ENCODE results near the gene DVL2. TPM values are rescaled to one million over a fixed set of nuclear protein-coding genes. Genes with fewer than 3 reads are reported as not detected.
A peak's percentile ranks its signal among the peaks of the same experiment; 100 is the strongest.

The DVL2 gene
- total RNA-seq, 1 experiment from 2014 or later = 67.3 TPM

DNA sequence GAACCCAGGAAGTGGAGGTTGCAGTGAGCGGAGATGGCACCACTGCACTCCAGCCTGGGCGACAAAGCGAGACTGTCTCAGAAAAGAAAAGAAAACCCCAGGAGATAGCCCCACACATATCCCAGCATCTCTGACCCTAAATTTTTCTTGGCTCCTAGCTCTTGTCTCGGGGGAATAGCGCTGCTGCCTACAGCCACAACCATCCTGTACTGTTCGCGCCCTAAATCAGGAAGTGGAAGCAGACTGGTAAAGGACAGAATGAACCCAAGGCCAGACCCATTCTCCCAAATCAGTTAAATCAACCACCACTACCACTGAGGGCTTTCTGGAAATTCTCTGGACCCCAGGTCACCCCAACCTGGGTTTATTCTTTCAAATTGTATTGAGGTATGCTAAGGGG, 15.5 kb upstream of the DVL2 start:
- Mint-ChIP-seq H3K4me1 (peaks cover 34% of the 10 kb centered on the region), H3K4me3 (peak overlapping the region; percentile 92), H3K27ac (peak overlapping the region; percentile 70; the same call in 1 of the 2 replicates), H3K9me3 (no peaks in the 10 kb centered on the region), H3K36me3 (peaks cover 32% of the 10 kb centered on the region), H3K27me3 (ENCODE audit: low read depth) (no peaks in the 10 kb centered on the region)
- ChIA-PET CTCF (interaction anchor here (1.5 to 1.6 kb wide), 2 partner anchors 29 to 46 kb away, joined by 4 read pairs; no protein-coding TSS in a partner anchor), POLR2A (no interaction called here)
- ATAC-seq (no peak), DNase-seq (ENCODE audit: low spot score) (no peak)
- no peak for TF ChIP-seq JUN (CRISPR knock-in tag; IDR thresholded peaks at IDR 0.05)
- TF ChIP-seq TEAD1 (CRISPR knock-in tag; IDR thresholded peaks at IDR 0.05) = no peak
- TF ChIP-seq EMX1 (CRISPR knock-in tag; IDR thresholded peaks at IDR 0.05) = no peak
- TF ChIP-seq, protein P1, sequence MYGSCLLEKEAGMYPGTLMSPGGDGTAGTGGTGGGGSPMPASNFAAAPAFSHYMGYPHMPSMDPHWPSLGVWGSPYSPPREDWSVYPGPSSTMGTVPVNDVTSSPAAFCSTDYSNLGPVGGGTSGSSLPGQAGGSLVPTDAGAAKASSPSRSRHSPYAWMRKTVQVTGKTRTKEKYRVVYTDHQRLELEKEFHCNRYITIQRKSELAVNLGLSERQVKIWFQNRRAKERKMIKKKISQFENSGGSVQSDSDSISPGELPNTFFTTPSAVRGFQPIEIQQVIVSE (CRISPR knock-in tag; IDR thresholded peaks at IDR 0.05; ENCODE audit: borderline replicate concordance) = no peak
- no peak for TF ChIP-seq SP1 (CRISPR knock-in tag; conservative IDR thresholded peaks at IDR 0.05)
- no peak for TF ChIP-seq OVOL2 (CRISPR knock-in tag; IDR thresholded peaks at IDR 0.05; ENCODE audit: borderline replicate concordance)
- TF ChIP-seq NFATC4 (CRISPR knock-in tag; IDR thresholded peaks at IDR 0.05) = no peak
- no peak for TF ChIP-seq ZNF317 (CRISPR knock-in tag; IDR thresholded peaks at IDR 0.05; ENCODE audit: borderline replicate concordance, low read depth)

DNA sequence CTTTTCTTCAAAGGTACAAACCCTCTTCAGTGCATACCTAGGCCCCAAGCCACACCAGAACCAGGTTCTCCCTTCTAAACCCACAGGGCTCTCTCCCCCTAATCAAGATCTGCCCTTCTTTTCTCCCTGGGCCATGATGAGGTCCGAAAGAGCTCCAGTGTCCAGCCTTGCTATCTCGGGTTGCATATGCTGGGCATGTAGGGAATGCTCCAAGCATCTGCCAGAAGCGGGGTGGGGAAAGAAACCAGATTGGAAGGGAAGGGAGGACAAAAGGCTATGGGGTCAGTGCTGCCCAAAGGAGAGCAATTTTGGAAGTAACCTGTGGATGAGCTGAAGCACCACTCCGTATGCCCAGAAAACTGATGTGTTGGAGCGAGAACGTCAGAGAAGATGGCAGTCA, 14.9 kb upstream of the DVL2 start:
- no peaks in the 10 kb centered on the region for H3K27me3 Mint-ChIP-seq (ENCODE audit: low read depth)
- ChIA-PET CTCF (interaction anchor here (0.8 to 1.6 kb wide), 3 partner anchors 12 to 47 kb away, joined by 3 to 4 read pairs (median 4); no protein-coding TSS in a partner anchor), POLR2A (no interaction called here)
- no peaks in the 10 kb centered on the region for H3K9me3 Mint-ChIP-seq
- TF ChIP-seq, protein P2, sequence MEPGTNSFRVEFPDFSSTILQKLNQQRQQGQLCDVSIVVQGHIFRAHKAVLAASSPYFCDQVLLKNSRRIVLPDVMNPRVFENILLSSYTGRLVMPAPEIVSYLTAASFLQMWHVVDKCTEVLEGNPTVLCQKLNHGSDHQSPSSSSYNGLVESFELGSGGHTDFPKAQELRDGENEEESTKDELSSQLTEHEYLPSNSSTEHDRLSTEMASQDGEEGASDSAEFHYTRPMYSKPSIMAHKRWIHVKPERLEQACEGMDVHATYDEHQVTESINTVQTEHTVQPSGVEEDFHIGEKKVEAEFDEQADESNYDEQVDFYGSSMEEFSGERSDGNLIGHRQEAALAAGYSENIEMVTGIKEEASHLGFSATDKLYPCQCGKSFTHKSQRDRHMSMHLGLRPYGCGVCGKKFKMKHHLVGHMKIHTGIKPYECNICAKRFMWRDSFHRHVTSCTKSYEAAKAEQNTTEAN (CRISPR knock-in tag; IDR thresholded peaks at IDR 0.05) = no peak
- TF ChIP-seq, protein P3, sequence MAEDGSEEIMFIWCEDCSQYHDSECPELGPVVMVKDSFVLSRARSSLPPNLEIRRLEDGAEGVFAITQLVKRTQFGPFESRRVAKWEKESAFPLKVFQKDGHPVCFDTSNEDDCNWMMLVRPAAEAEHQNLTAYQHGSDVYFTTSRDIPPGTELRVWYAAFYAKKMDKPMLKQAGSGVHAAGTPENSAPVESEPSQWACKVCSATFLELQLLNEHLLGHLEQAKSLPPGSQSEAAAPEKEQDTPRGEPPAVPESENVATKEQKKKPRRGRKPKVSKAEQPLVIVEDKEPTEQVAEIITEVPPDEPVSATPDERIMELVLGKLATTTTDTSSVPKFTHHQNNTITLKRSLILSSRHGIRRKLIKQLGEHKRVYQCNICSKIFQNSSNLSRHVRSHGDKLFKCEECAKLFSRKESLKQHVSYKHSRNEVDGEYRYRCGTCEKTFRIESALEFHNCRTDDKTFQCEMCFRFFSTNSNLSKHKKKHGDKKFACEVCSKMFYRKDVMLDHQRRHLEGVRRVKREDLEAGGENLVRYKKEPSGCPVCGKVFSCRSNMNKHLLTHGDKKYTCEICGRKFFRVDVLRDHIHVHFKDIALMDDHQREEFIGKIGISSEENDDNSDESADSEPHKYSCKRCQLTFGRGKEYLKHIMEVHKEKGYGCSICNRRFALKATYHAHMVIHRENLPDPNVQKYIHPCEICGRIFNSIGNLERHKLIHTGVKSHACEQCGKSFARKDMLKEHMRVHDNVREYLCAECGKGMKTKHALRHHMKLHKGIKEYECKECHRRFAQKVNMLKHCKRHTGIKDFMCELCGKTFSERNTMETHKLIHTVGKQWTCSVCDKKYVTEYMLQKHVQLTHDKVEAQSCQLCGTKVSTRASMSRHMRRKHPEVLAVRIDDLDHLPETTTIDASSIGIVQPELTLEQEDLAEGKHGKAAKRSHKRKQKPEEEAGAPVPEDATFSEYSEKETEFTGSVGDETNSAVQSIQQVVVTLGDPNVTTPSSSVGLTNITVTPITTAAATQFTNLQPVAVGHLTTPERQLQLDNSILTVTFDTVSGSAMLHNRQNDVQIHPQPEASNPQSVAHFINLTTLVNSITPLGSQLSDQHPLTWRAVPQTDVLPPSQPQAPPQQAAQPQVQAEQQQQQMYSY (CRISPR knock-in tag; IDR thresholded peaks at IDR 0.05) = no peak
- TF ChIP-seq SMAD4 (CRISPR knock-in tag; IDR thresholded peaks at IDR 0.05) (no peak), NFATC4 (CRISPR knock-in tag; IDR thresholded peaks at IDR 0.05) (no peak), TP53 (CRISPR knock-in tag; IDR thresholded peaks at IDR 0.05) (no peak), GTF2I (CRISPR knock-in tag; conservative IDR thresholded peaks at IDR 0.05) (no peak), FOXP1 (CRISPR knock-in tag; IDR thresholded peaks at IDR 0.05; ENCODE audit: borderline replicate concordance) (no peak), ZNF263 (CRISPR knock-in tag; IDR thresholded peaks at IDR 0.05; ENCODE audit: low read depth) (no peak), ELF4 (CRISPR knock-in tag; IDR thresholded peaks at IDR 0.05; ENCODE audit: low read depth) (no peak)
- TF ChIP-seq, protein P4, sequence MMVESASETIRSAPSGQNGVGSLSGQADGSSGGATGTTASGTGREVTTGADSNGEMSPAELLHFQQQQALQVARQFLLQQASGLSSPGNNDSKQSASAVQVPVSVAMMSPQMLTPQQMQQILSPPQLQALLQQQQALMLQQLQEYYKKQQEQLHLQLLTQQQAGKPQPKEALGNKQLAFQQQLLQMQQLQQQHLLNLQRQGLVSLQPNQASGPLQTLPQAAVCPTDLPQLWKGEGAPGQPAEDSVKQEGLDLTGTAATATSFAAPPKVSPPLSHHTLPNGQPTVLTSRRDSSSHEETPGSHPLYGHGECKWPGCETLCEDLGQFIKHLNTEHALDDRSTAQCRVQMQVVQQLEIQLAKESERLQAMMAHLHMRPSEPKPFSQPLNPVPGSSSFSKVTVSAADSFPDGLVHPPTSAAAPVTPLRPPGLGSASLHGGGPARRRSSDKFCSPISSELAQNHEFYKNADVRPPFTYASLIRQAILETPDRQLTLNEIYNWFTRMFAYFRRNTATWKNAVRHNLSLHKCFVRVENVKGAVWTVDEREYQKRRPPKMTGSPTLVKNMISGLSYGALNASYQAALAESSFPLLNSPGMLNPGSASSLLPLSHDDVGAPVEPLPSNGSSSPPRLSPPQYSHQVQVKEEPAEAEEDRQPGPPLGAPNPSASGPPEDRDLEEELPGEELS (CRISPR knock-in tag; IDR thresholded peaks at IDR 0.05) = no peak
- TF ChIP-seq, protein P5, sequence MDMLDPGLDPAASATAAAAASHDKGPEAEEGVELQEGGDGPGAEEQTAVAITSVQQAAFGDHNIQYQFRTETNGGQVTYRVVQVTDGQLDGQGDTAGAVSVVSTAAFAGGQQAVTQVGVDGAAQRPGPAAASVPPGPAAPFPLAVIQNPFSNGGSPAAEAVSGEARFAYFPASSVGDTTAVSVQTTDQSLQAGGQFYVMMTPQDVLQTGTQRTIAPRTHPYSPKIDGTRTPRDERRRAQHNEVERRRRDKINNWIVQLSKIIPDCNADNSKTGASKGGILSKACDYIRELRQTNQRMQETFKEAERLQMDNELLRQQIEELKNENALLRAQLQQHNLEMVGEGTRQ (CRISPR knock-in tag; IDR thresholded peaks at IDR 0.05) = no peak
- TF ChIP-seq, protein P6, sequence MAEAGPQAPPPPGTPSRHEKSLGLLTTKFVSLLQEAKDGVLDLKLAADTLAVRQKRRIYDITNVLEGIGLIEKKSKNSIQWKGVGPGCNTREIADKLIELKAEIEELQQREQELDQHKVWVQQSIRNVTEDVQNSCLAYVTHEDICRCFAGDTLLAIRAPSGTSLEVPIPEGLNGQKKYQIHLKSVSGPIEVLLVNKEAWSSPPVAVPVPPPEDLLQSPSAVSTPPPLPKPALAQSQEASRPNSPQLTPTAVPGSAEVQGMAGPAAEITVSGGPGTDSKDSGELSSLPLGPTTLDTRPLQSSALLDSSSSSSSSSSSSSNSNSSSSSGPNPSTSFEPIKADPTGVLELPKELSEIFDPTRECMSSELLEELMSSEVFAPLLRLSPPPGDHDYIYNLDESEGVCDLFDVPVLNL (CRISPR knock-in tag; IDR thresholded peaks at IDR 0.05; ENCODE audit: borderline replicate concordance, low read depth) = no peak
- H3K27ac Mint-ChIP-seq = peak overlapping the region; percentile 28; the same call in 1 of the 2 replicates
- peaks cover 34% of the 10 kb centered on the region for H3K4me1 Mint-ChIP-seq
- peaks cover 32% of the 10 kb centered on the region for H3K36me3 Mint-ChIP-seq
- ATAC-seq (no peak), DNase-seq (ENCODE audit: low spot score) (no peak)
- H3K4me3 Mint-ChIP-seq = peak overlapping the region; percentile 92
